Mesenchymal stem cell (in vitro differentiated cells and primary cell): ENCODE results near the gene ADAM8.

Experiments used
- DNase-seq: peaks from one replicate; pipeline ENCODE4 v3.0.0-alpha.2; 2013
- H2AFZ ChIP-seq: one replicate; pipeline ENCODE4 v1.6.1; 2013; ENCODE audit warnings: low read depth, mild to moderate bottlenecking, control low read depth, inconsistent platforms, low read length, moderate library complexity
- H2AK5ac ChIP-seq: 2 replicates; pipeline ENCODE4 v1.6.1; 2013; ENCODE audit warnings: low read length, moderate library complexity, mild to moderate bottlenecking, inconsistent platforms; ENCODE audit not compliant: severe bottlenecking
- H2BK120ac ChIP-seq: one replicate; pipeline ENCODE4 v1.6.1; 2013; ENCODE audit warnings: low read depth, mild to moderate bottlenecking, inconsistent platforms, low read length, moderate library complexity
- H2BK12ac ChIP-seq, 2 experiments: one replicate each; pipeline ENCODE4 v1.6.1; 2013; ENCODE audit warnings: inconsistent platforms in 2 of 2, low read length in 2 of 2, mild to moderate bottlenecking in 2 of 2, moderate library complexity in 2 of 2, control low read depth in 1 of 2
- H2BK15ac ChIP-seq: one replicate; pipeline ENCODE4 v1.6.1; 2013; ENCODE audit warnings: mild to moderate bottlenecking, low read depth, inconsistent platforms; ENCODE audit not compliant: poor library complexity, severe bottlenecking
- H2BK5ac ChIP-seq: 2 replicates; pipeline ENCODE4 v1.6.1; 2013; ENCODE audit warnings: low read depth, mild to moderate bottlenecking, low read length, control low read depth, inconsistent platforms; ENCODE audit not compliant: poor library complexity, severe bottlenecking
- H3K14ac ChIP-seq, 2 experiments: one replicate each; pipeline ENCODE4 v1.6.1; 2013; ENCODE audit warnings: inconsistent platforms in 2 of 2, low read length in 2 of 2, control low read depth in 1 of 2, mild to moderate bottlenecking in 1 of 2, moderate library complexity in 1 of 2
- H3K18ac ChIP-seq, 2 experiments: one replicate each; pipeline ENCODE4 v1.6.1; 2013; ENCODE audit warnings: inconsistent platforms in 2 of 2, low read length in 2 of 2, control low read depth in 1 of 2, low read depth in 1 of 2, mild to moderate bottlenecking in 1 of 2
- H3K23ac ChIP-seq, 2 experiments: one replicate each; pipeline ENCODE4 v1.6.1; 2013; ENCODE audit warnings: inconsistent platforms in 2 of 2, low read length in 2 of 2, mild to moderate bottlenecking in 2 of 2, moderate library complexity in 2 of 2, control low read depth in 1 of 2
- H3K27ac ChIP-seq: 2 replicates; pipeline ENCODE4 v1.5.1; 2013; ENCODE audit warnings: mild to moderate bottlenecking, moderate library complexity, low read length, control low read depth, inconsistent platforms; ENCODE audit not compliant: poor library complexity, severe bottlenecking
- H3K27me3 ChIP-seq, 2 experiments: 2 replicates each; pipeline versions ENCODE4 v1.6.1 to v1.7.0; 2013; ENCODE audit warnings: low read length in 2 of 2, mild to moderate bottlenecking in 2 of 2, moderate library complexity in 2 of 2, control low read depth in 1 of 2, inconsistent platforms in 1 of 2; ENCODE audit not compliant: control insufficient read depth in 1 of 2, insufficient read depth in 1 of 2
- H3K36me3 ChIP-seq, 2 experiments: 2 replicates each; pipeline versions ENCODE4 v1.6.1 to v1.7.0; 2013; ENCODE audit warnings: low read length in 2 of 2, control low read depth in 1 of 2, inconsistent platforms in 1 of 2, low read depth in 1 of 2, mild to moderate bottlenecking in 1 of 2; ENCODE audit not compliant: insufficient read depth in 2 of 2, control insufficient read depth in 1 of 2
- H3K4ac ChIP-seq, 2 experiments: one replicate each; pipeline ENCODE4 v1.6.1; 2013; ENCODE audit warnings: inconsistent platforms in 2 of 2, low read length in 2 of 2, mild to moderate bottlenecking in 2 of 2, moderate library complexity in 2 of 2, control low read depth in 1 of 2, low read depth in 1 of 2
- H3K4me1 ChIP-seq: 2 replicates; pipeline ENCODE4 v1.6.1; 2013; ENCODE audit warnings: low read depth, low read length, control low read depth; ENCODE audit not compliant: control insufficient read depth, insufficient read depth
- H3K4me2 ChIP-seq: 2 replicates; pipeline ENCODE4 v1.6.1; 2013; ENCODE audit warnings: low read length, mild to moderate bottlenecking, inconsistent platforms; ENCODE audit not compliant: poor library complexity, severe bottlenecking
- H3K4me3 ChIP-seq, 2 experiments: 2 replicates each; pipeline versions ENCODE4 v1.5.1 to v1.7.0; 2013; ENCODE audit warnings: low read length in 2 of 2, mild to moderate bottlenecking in 2 of 2, control low read depth in 1 of 2, low read depth in 1 of 2; ENCODE audit not compliant: insufficient read depth in 1 of 2
- H3K79me1 ChIP-seq: replicated peaks from 2 replicates; pipeline ENCODE4 v1.6.1; 2013; ENCODE audit warnings: mild to moderate bottlenecking, control low read depth, low read length, inconsistent platforms; ENCODE audit not compliant: poor library complexity, severe bottlenecking
- H3K9ac ChIP-seq: 2 replicates; pipeline ENCODE4 v1.7.0; 2013; ENCODE audit warnings: mild to moderate bottlenecking, low read length, moderate library complexity
- H3K9me3 ChIP-seq: 2 replicates; pipeline ENCODE4 v1.7.0; 2013; ENCODE audit warnings: mild to moderate bottlenecking, low read length; ENCODE audit not compliant: control insufficient read depth
- H4K8ac ChIP-seq: one replicate; pipeline ENCODE4 v1.6.1; 2013; ENCODE audit warnings: inconsistent platforms, mild to moderate bottlenecking, low read length, moderate library complexity
- H4K91ac ChIP-seq: one replicate; pipeline ENCODE4 v1.6.1; 2013; ENCODE audit warnings: mild to moderate bottlenecking, low read length, inconsistent platforms
- WGBS: methylation state at CpG from one replicate; pipeline ENCODE4 v1.1.7; 2013; ENCODE audit warnings: mixed read lengths; 5-methylcytosine and 5-hydroxymethylcytosine counted together

Gene ADAM8

GRCh38 chr10:133314911-133315310 lies 38.2 kb upstream of the ADAM8 start:
- Histone ChIP-seq H3K14ac (no peak overlapping the region), H2AFZ (no peak overlapping the region), H3K4me2 (no peak overlapping the region), H2AK5ac (no peak overlapping the region), H3K4me3 (no peak overlapping the region), H3K9ac (no peak overlapping the region), H4K8ac (no peak overlapping the region), H2BK120ac (no peak overlapping the region), H3K4me1 (peaks cover 11% of the 10 kb centered on the region), H3K27ac (no peak overlapping the region), H3K23ac (no peak overlapping the region), H3K4ac (no peak overlapping the region), H3K9me3 (no peaks in the 10 kb centered on the region), H2BK12ac (no peak overlapping the region), H2BK5ac (no peak overlapping the region), H3K18ac (no peak overlapping the region), H3K36me3 (peaks cover 30 to 34% of the 10 kb centered on the region in 2 experiments), H3K79me1 (peaks cover 6% of the 10 kb centered on the region), H4K91ac (no peak overlapping the region), H3K27me3 (peaks cover 0 to 11% of the 10 kb centered on the region in 2 experiments), H2BK15ac (no peak overlapping the region)
- no peak for DNase-seq
- WGBS: 94% methylated on average over 12 of the region's 12 CpGs

- no peak overlapping the region for H2BK12ac ChIP-seq
- no peak overlapping the region for H3K4me2 ChIP-seq
- H3K9ac ChIP-seq: no peak overlapping the region
- H2AFZ ChIP-seq: no peak overlapping the region
- H2AK5ac ChIP-seq: no peak overlapping the region
- H3K4ac ChIP-seq: no peak overlapping the region
- H2BK5ac ChIP-seq: no peak overlapping the region
- peaks cover 9% of the 10 kb centered on the region for H3K4me1 ChIP-seq
- no peak overlapping the region for H2BK120ac ChIP-seq
- no peak overlapping the region for H4K91ac ChIP-seq
- H3K9me3 ChIP-seq: no peaks in the 10 kb centered on the region
- WGBS: 99% methylated on average over 4 of the region's 4 CpGs
- no peak overlapping the region for H3K4me3 ChIP-seq
- no peak overlapping the region for H3K18ac ChIP-seq
- no peak overlapping the region for H4K8ac ChIP-seq
- DNase-seq: no peak
- peaks cover 15% of the 10 kb centered on the region for H3K79me1 ChIP-seq
- no peak overlapping the region for H2BK15ac ChIP-seq
- H3K27ac ChIP-seq: no peak overlapping the region
- H3K36me3 ChIP-seq: peaks cover 30 to 42% of the 10 kb centered on the region in 2 experiments
- H3K23ac ChIP-seq: no peak overlapping the region
- no peaks in the 10 kb centered on the region for H3K27me3 ChIP-seq
- no peak overlapping the region for H3K14ac ChIP-seq
These were observed 36.5 kb upstream of the ADAM8 start for GRCh38 chr10:133313192-133313591.

- no peak overlapping the region for H2BK12ac ChIP-seq
- H3K14ac ChIP-seq: no peak overlapping the region
- H4K8ac ChIP-seq: no peak overlapping the region
- H2AK5ac ChIP-seq: no peak overlapping the region
- H3K36me3 ChIP-seq: peaks cover 30 to 42% of the 10 kb centered on the region in 2 experiments
- H2BK15ac ChIP-seq: no peak overlapping the region
- no peak overlapping the region for H3K9ac ChIP-seq
- no peak overlapping the region for H3K4me2 ChIP-seq
- no peaks in the 10 kb centered on the region for H3K27me3 ChIP-seq
- 97% methylated on average over 7 of the region's 9 CpGs for WGBS
- no peak overlapping the region for H3K18ac ChIP-seq
- no peak overlapping the region for H2BK120ac ChIP-seq
- no peak for DNase-seq
- no peak overlapping the region for H3K4me3 ChIP-seq
- no peak overlapping the region for H3K23ac ChIP-seq
- H2BK5ac ChIP-seq: no peak overlapping the region
- H2AFZ ChIP-seq: no peak overlapping the region
- H4K91ac ChIP-seq: no peak overlapping the region
- no peak overlapping the region for H3K27ac ChIP-seq
- peaks cover 15% of the 10 kb centered on the region for H3K79me1 ChIP-seq
- H3K4me1 ChIP-seq: peaks cover 11% of the 10 kb centered on the region
- no peak overlapping the region for H3K4ac ChIP-seq
- no peaks in the 10 kb centered on the region for H3K9me3 ChIP-seq
These were observed 36.1 kb upstream of the ADAM8 start for GRCh38 chr10:133312769-133313145.

- H3K4me1 ChIP-seq: peaks cover 17% of the 10 kb centered on the region
- WGBS: 98% methylated on average over 20 of the region's 23 CpGs
- H3K27ac ChIP-seq: no peak overlapping the region
- H2AK5ac ChIP-seq: no peak overlapping the region
- no peaks in the 10 kb centered on the region for H3K9me3 ChIP-seq
- no peak overlapping the region for H2BK120ac ChIP-seq
- H3K36me3 ChIP-seq: peaks cover 30 to 42% of the 10 kb centered on the region in 2 experiments
- no peak overlapping the region for H2AFZ ChIP-seq
- no peak overlapping the region for H2BK12ac ChIP-seq
- H3K23ac ChIP-seq: no peak overlapping the region
- no peak overlapping the region for H3K4me3 ChIP-seq
- H3K14ac ChIP-seq: no peak overlapping the region
- no peak overlapping the region for H3K4ac ChIP-seq
- no peak overlapping the region for H4K8ac ChIP-seq
- no peak overlapping the region for H2BK15ac ChIP-seq
- no peaks in the 10 kb centered on the region for H3K27me3 ChIP-seq
- peaks cover 15% of the 10 kb centered on the region for H3K79me1 ChIP-seq
- DNase-seq: no peak
- H2BK5ac ChIP-seq: no peak overlapping the region
- no peak overlapping the region for H3K9ac ChIP-seq
- H3K18ac ChIP-seq: no peak overlapping the region
- H4K91ac ChIP-seq: no peak overlapping the region
- no peak overlapping the region for H3K4me2 ChIP-seq
These were observed 35.5 kb upstream of the ADAM8 start for GRCh38 chr10:133312016-133312768.
